IPS-NIHi11 (cell line): ENCODE measurements around the gene ST3GAL4.

ENCODE experiments used
- DNase-seq: peaks from one replicate; pipeline ENCODE4 v3.0.0; 2012; ENCODE audit warnings: mixed read lengths, low spot score

The ST3GAL4 gene

DNA sequence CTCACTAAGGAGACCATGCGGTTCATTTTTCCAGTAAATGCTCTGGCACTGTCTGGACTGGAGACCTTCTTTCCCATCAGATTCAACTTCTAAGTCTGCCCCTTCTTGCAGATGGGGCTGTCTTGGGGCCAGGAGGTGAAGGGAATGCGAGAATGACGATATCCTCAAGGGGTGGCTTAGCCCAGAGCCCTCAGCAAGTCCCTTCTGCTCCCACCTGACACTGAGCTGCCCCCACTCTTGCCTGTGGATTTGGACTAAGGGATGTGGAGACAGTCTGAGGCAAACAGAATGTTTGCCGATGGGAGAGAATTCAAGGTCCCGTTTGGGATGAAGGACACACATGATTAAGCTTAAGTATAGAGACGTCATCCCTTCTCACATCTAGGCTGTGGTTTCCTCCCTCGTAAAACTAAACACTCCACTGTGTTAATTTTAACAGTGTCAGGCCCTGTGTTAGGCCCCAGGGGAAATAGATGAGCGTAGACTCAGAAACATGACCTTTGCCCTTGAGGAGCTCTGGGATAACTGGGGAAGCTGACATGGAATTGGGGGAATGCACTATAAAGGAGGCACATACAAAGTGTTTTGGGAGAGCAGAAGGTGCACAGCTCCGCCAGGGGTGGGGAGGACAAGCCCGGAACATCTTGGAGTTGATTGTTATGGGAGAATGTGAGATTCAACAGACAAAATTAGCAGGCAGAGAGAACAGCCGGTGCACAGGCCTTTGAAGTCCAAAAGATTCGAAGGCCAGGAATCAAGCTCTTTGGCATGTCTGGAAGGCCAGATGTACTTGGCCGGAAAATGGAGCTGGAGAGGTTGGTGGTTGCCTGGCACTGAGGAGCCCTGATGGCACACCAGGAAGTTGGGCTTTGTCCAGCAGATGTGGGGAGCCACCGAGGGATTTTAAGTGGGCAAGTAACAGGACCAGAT is 71.6 kb downstream of the ST3GAL4 start:
- DNase-seq = no peak

DNA sequence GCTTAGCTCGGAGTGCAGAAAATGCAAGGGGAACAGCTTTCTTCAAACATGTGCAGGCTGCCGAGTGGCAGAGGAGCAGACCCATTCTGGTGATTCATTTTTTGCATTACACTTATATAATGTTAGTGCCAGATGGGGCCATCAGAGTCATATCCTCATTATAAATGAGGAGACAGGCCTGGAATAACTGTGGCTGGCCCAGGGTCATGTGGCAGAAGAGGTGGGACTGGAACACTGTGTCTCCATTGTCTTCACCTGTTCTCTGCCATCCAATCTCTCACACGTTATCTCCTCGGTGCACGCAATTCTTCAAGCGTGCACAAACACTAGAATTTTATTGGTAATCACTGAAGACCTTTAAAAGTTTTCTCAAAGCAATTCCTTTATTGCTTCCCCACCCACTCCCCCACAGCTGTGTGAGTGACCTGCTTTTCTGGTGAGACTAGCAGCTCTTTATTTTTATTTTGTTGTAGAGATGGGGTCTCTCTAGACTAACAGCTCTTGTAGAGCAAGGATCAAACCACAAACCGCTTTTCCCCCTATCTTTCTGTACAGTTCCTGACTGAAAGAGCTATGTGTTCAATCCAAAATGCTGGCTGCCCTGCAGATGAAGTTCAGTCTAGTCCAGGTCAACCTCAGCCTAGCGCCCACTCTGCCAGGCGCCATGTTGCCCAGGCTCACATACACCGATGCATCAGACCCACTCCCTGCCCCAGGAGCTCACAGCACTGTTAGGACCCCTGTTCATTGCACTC is 75.3 kb downstream of the ST3GAL4 start:
- no peak for DNase-seq

DNA sequence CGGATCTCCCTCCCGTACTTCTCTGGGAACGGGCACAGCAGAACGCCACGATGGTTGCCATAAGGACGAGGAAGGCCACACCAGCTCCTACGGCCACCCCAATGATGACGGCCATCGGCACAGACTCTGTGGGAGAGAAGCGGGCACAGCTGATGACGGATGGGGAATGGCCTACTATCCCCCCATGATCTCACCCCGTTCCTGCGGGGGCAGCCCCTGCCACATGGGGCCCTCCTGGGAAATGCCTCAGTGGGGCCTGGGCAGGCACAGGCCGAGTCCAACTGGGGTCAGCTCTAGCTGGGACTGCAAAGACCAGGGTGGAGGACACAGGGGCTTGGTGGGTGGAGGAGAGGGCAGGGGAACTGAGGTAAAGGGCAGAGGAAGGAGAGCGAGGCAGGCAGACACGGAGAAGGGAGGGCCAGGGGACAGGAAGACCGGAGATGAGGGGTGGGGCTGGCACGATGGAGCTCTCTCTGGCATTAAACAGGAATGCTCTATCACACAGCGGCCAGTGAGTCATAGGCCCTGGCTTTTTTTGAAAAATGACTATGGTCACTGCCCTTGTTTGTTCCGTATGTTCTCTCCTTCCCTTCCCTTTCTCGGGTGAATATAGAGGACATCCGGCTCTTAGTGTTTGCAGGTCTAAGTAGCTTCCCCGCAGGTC is 76.0 kb downstream of the ST3GAL4 start:
- DNase-seq = no peak

DNA sequence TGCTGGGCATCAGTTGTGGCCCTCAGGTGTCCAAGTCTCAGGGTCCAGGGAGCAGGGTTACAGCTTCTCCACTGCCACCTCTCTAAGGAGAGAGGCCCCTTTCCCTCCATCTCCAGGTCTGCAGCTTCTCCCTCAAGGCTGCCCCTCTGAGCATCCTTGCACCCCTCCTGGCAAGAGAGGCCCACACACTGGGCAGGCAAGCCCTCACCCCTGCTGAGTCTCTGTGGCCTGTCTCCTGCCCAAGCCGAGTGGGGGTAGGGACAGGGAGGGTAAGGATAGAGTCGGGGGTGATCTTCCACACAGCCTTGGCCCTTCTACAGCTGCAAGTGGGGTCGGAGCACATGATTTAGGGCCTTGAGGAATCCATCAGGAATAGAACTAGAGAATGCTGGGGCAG is 76.6 kb downstream of the ST3GAL4 start:
- no peak for DNase-seq

DNA sequence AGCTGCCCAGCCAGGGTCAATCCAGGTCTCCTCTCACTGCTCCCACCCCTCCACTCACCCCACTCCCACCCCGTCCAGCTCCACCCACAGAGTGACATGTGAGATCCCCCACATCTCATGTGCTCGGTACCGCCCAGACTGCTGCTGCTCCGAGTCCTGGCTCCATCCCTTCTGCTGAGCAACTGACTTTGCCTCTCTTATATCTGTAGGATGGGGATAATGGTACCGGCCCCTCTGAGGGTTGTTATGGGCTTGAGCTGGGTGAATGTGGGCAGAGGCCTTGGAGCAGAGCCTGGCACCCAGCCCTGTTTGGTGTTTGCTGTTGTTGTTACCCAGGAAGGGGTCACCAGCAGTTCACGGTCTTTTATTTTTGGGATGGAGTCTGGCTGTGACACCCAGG is 77.0 kb downstream of the ST3GAL4 start:
- no peak for DNase-seq

DNA sequence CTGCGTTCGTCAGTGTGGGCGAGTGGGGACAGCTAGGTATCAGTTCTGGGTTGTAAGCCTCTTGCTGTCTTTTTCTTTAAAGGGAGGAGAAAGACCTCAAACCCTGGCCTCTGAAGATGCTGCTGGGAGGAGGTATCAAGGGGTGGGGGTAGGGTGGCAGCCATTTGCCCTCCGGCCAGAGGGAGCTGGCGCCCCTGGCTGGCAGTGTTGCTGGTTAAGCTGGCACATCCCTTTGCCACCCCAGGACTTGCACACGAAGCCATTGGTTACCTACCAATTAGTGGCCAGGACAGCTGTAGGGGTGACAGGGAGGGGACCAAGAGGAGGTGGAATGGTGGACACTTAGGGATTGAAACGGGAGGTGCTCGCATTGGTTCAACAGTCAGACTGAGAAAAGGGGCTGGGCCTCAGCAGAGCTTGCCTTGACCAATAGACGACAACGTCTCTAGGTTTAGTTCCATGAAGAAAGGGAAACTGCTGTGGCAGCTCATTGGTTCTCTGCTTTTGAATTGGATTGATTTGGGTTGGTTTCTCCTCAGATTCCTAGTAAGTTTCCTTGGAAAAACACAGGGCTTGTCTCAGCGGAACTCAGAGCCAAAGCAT is 77.9 kb downstream of the ST3GAL4 start:
- DNase-seq = no peak

DNA sequence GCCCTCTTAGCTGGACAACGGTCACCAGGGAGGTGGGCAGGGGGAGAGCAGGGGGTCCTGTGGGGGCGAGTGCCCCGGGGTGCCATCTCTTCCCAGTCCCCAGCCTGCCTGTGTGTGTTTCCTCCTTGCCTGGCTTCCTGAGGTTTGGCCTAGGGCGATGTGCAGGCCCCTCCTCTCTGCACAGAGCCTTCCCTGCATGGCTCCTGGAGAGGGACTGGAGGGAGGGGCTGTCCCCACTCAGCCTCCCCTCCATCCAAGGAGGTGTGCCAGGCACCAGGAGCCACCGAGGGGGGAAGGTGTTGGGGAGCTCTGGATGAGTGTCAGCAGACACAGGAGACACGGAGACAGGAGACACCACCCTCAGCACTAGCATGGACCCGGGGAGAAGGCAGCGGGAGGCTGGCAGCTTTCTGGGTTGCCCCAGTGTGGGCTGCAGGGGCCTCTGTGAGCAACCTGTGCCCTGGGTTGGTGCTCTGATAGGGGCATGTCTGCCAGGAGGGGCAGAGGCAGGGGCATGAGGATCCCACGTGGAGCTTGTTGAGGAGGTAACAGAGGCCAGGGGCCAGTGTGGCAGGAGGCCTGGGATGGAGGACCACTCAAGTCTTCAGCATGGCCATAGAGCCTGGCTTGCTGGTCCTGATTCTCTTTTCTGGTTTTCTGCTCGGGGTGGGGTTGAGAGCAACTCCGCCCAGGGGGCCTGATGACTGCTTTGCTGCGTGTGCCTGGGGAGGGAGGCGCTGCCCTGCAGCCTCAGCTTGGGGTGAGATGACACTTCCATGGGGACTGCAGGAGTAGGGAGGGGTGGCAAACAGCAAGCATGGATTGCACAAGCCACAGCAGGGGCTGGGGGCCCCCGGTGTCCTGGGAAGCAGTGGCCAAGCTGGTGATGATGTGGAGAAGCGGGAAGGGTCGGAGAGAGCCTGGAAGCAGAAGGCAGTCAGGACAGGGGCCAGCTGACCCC is 78.8 kb downstream of the ST3GAL4 start:
- no peak for DNase-seq

DNA sequence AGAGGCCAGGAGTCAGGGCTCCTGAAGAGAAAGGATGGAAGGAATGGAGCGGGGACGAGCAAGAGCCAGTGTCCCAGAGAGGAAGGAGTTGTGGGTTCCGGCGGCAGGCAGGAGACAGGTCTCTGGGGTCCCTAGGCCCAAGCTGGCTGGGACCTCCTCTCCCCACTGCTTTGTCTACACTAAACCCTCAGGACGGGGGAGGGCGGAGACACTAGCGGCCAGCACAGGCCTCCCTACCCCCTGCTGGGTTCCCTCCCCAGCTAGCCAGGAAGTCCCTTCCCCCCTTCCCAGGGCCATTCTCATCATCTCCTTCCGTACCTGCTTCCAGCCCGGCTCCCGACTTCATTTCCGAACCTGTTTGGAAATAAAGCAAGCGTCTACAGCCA is 79.5 kb downstream of the ST3GAL4 start:
- DNase-seq = no peak

DNA sequence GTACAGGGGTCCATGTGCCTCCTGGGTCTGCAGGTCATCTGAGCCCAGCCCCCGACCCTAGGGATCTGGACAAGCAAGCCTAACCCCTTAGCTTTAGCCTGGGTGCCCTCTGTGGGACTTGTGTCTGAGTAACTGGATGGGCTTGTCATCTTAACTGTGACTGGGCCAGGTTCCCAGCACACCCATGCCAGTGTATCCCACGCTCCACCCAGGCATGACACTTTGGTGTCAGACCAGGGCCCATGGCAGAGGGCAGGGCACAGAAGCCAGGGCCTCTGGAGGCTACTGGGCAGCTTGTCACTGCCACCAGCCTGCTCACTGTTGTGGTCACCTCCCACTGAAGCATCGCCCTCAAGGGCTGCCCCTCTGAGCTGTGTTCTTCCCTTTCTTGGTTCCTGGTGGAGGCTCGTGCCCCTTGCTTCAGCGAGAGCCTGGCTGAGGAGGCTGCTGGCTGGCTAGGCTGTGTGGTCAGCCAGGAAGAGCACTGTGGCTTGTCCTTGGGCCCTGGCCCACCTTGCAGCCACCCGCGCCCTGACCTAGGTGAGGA is 80.8 kb downstream of the ST3GAL4 start:
- no peak for DNase-seq

DNA sequence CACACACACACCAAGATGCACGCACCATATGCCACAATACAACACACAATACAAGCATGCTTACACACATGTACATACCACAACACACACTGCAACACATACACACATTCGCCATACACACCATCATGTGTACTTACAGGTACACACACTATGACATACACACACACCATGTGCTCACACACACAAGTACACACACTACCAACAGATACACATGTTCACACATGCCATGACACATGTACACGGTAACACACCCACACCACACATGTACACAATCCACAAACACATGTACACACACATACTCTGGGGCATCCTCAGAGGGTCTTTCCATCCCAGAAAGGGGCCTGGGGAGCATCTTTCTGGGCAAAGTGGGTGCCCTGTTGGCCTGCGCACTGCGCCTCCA is 82.2 kb downstream of the ST3GAL4 start:
- DNase-seq = no peak

DNA sequence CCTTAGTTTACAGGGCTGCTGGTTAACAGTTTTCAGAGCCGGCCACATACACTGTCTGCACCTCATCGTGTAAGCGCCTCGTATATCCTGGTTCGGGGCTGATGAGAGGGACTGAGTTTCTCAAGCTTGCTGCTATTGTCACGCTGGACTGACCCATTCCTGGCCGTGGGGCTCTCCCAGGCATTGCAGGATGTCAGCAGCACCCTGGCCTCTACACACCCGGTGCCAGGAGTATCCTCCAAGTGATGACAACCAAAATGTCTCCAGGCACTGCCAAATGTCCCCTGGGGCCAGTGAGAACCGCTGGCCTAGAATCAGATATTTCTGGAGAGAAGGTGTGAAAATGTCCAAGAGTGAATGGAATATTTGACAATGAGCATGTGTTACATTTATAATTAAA is 82.8 kb downstream of the ST3GAL4 start:
- no peak for DNase-seq

DNA sequence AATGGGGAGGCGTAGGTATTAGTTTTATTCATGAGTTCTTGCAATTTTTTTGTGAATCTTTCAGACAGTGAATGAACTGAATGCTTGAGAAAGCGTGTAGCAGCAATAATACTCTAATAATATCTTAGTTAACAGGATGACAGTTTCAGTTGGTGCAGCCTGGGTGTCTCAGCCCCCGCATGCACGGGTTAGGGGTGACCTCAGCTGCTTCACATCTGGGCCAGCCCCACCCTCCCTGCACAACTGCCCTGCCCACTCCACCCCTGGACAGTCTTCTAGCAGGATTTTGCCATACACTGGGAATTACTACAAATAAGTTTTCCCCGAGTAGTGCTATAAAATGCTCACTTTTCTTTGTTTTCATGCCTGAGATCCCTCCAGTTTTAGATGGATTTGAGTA is 83.2 kb downstream of the ST3GAL4 start:
- DNase-seq = no peak

DNA sequence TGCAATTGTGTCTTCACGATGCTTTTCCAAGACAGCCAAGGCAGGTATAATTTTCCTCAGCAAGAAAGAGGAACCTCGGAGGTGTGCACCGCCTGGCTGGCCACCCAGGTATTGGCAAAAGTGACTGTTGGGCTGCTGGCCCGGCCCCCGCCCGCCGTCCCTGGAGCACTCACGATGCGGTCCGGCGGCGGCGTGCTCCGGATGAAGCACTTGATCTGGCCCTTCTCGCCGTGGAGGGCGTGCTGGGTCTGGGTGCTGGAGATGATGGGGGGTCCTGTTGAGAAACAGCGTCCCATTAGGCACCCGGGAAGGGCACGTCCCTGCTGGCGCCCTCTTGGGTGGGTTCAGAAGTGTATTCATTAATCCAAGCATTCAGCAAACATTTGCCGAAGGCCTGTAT is 84.8 kb downstream of the ST3GAL4 start:
- DNase-seq = no peak

DNA sequence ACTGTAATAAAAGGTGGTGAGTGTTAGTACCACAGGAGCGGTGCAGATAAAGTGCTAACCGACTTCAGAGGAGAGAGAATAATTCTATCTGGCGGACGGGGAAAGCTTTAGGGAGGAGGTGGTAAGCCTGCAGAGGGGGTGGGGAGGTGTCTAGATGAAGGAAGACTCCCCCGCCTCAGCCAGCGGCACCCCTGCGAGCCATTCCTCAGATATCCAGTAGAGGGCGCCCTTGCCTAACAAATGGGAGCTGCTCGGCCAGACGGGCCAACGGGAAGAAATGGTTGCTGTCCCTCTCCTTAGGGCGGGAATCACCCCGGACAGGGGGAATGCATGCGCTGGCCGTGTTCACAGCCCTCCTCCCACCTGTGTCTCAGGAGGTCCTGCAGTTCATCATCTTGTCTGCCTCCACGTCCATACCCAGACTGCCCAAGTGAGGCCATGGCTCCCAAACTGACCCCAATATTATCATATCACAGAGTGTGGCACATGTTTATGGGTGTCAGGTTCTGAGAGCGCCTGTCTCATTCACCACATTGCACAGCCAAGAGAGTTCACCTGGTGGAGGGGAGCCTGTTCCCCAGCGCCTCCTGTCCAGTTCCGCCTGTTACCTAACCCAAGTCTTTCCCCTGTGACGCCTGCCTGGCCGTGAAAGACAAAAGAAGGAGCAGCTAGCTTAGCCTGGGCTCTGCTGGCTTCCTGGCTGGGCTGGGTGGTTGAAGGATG is 85.5 kb downstream of the ST3GAL4 start:
- peak; percentile 94 for DNase-seq

DNA sequence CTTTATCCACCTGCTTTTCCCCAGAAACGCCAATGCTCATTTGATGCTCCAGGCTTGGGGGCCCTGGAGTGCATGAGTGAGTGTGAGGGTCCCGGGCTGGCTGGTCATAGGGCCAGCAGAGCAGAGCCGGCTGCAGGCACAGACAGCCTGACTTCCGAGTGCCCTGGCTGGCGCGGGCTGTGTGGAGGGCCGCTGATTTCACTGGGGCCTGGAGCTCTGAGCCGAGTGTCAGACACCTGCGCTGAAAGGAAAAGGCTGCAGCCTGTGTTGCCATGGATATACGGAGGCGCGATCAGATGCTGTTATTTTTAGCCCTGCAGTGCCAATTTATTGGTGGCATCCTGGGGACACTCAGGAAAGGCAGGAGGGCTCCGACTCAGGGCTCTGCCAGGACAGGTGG is 87.6 kb downstream of the ST3GAL4 start:
- DNase-seq = no peak

DNA sequence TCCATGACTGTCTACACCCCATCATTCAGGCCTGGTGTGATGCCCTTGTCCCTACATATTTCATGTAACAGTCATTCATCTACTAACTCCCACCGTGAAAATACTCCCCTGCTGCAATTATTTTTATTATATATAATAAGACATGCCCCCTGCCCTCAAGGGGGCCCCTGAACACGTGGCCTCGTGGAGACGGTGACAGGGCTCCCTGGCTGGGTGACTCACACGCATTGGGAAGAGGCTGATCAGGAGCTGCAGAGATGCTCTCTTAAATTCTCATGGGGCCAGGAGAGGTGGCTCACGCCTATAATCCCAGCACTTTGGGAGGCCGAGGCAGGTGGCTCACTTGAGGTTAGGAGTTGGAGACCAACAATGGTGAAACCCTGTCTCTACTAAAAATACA is 88.6 kb downstream of the ST3GAL4 start:
- DNase-seq = no peak

DNA sequence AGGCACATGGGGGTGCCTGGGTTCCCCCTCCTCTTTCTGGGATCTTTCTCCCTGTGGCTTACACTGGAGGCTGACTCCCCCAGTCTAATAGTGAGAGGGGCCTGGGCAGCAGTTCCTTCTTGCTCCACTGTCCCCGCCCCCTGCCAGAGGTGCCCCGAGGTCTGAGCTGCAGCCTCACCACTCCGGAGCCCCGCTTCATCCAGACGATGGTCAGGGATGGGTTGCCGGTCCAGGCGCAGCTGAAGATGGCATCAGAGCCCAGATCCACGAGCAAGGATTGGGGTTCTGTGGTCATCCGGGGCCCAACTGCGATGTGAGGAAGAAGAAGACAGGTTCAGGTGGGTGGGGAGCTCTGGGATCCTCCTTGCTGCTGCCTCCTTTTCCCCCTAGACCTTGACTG is 91.1 kb downstream of the ST3GAL4 start:
- no peak for DNase-seq

DNA sequence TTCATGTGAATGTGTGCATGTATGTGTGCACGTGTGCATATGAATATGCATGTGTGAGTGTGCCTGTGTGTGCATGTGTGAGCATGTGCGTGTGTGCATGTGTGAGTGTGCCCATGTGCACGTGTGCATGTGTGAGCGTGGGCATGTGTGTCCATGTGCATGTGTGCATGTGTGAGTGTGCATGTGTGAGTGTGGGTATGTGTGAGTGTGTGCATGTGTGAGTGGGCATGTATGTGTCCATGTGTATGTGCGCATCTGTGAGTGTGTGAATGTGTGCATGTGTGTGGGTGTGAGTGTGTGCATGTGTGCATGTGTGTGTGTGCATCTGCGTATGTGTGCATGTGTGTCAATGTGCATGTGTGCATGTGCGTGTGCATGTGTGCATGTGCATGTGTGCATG is 94.7 kb downstream of the ST3GAL4 start:
- DNase-seq = no peak

DNA sequence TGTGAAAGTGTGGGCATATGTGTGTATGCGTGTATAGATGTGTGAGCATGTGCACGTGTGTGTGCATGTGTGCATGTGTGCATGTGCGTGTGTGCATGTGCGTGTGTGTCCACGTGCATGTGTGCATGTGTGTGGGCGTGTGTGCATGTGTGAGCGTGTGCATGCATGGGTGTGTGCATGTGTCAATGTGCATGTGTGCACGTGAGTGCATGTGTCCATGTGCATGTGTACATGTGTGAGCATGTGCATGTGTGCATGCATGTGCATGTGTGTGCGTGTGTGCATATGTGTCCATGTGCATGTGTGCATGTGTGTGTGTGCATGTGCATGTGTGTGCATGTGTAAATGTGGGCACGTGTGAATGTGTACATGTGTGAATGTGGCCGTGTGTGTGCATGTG is 95.3 kb downstream of the ST3GAL4 start:
- DNase-seq = no peak

DNA sequence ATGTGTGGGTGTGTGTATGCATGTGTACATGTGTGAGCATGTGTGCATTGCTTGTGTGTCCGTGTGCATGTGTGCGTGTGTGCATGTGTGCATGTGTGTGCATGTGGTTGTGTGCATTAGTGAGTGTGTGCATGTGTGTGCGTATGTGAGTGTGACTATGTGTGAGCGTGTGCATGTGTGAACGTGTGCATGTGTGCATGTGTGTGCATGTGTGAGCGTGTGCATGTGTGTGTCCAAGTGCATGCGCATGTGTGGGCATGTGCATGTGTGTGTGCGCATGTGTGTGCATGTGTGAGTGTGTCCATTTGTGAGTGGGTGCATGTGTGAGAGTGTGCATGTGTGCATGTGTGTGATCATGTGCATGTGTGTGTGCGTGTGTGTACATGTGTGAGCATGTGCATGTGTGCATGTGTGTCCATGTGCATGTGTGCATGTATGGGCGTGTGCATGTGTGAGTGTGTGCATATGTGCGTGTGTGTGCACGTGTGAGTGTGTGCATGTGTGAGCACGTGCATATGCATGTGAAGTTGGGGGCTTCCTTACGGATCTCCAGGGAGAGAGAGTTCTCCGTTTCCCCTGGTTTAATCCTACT is 95.8 kb downstream of the ST3GAL4 start:
- DNase-seq = no peak
